ENCODE measurements around the gene CIB1.

CIB1 gene

DNA sequence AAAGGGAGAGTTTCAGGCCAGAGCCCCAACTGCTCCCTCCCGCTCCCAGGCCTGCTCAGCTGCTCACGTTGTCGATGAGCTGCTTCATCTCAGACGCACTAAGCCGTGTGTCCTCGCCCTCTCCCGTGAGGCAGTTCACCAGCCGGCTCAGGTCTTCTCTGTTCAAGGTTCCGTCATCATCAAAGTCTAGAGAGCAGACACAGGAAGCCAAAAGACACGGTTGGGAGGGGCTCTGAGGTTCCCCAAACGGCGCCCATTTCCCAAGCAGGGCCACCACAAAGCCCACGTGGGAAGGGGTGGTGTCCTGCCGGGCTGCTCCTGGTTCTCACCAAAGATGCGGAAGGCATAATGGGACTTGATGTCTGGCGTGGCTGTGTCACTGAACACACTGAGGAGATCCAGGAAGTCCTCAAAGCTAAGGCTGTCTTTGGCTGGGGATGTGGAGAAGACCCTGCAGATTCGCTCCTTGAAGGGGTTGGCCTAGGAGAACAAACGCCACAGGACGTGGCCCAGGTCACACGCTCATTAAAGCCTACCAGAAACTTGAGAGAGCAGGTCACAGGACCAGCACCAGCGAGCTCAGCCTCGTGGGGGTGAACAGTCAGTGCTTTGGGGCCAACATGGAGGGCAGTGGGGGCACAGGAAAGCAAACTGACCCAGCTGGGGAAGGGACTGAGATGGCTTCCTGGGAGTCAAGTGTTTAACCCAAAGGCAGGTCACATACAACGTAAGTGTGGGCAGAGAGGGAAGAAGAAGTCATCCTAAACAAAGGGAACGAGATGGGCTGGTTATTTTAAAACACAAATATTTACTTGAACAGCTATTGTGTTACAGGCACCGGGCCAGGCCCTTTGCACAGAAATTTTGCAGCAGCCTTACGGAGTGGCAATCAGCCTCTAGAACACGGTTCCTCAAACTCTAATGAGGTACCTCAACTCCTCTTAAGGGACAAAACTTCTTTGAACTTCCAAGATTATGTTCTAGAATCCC lies 2.4 kb downstream of the CIB1 start:
- peaks cover 38% of the 10 kb centered on the region for H3K36me3 ChIP-seq (ENCODE audit: insufficient read depth, low read length)

DNA sequence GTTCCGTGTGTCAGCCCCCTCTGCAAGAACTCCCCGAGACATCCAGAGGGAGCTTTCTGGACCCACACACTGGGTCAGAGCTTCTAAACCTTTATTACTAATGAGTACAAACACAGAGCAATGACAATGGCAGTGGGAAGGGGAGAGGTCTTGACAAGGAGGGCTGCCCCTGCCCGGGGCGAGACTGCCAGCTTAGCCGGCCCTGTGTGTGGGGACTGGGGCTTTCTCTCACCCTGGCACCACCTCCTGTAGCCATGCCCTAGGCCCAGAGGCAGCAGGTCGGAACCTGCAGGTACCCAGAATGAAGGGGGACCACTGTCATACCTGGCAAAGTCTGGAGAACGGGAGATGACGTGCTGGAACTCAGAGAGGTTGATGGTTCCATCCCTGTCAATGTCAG lies 3.1 kb downstream of the CIB1 start:
- peaks cover 43% of the 10 kb centered on the region for H3K36me3 ChIP-seq (ENCODE audit: insufficient read depth, low read length)

More for the DNA sequence above, 2.4 kb downstream of the CIB1 start:
- no peaks in the 10 kb centered on the region for H3K27me3 ChIP-seq (ENCODE audit: insufficient read depth, low read length)
- no peak overlapping the region for H2AFZ ChIP-seq (ENCODE audit: low read depth, low read length)
- H3K4me1 ChIP-seq (ENCODE audit: insufficient read depth, low read length): peaks cover 8% of the 10 kb centered on the region
- no peak overlapping the region for H3K4me3 ChIP-seq (ENCODE audit: low read length)
- no peaks in the 10 kb centered on the region for H3K9me3 ChIP-seq (ENCODE audit: low read length)

DNA sequence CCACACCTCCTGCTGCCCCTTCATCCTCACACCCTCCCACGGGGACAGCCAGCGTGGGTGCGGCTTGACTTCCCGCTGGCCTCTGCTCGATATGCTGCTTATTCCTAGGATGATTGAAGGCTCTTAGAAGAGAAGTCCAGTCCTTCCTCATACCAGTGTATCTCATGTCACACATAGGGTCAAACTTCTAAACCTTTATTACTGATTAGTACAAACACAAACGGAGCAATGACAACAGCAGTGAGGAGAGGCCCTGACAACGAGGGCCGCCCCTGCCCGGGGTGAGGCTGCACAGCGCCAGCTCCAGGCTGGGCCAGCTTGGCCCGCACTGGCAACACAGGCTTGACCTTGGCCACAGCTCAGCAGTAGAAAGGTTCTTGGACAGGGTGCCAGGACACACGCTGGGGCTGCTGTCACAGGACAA lies 3.7 kb downstream of the CIB1 start:
- Histone ChIP-seq H2AFZ (ENCODE audit: low read depth, low read length) (no peak overlapping the region), H3K9me3 (ENCODE audit: low read length) (no peaks in the 10 kb centered on the region), H3K27me3 (ENCODE audit: insufficient read depth, low read length) (no peaks in the 10 kb centered on the region), H3K4me3 (ENCODE audit: low read length) (no peak overlapping the region), H3K4me1 (ENCODE audit: insufficient read depth, low read length) (peaks cover 8% of the 10 kb centered on the region), H3K36me3 (ENCODE audit: insufficient read depth, low read length) (peaks cover 48% of the 10 kb centered on the region)

More for the DNA sequence above, 3.1 kb downstream of the CIB1 start:
- Histone ChIP-seq H2AFZ (ENCODE audit: low read depth, low read length) (no peak overlapping the region), H3K4me3 (ENCODE audit: low read length) (no peak overlapping the region), H3K9me3 (ENCODE audit: low read length) (no peaks in the 10 kb centered on the region), H3K27me3 (ENCODE audit: insufficient read depth, low read length) (no peaks in the 10 kb centered on the region), H3K4me1 (ENCODE audit: insufficient read depth, low read length) (peaks cover 8% of the 10 kb centered on the region)

DNA sequence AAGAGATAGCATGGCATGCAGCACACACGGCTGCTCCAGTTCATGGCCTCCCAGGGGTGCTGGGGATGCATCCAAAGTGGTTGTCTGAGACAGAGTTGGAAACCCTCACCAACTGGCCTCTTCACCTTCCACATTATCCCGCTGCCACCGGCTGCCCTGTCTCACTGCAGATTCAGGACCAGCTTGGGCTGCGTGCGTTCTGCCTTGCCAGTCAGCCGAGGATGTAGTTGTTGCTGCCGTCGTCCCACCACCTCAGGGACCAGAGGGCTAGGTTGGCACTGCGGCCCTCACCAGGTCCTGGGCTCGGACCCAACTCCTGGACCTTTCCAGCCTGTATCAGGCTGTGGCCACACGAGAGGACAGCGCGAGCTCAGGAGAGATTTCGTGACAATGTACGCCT lies 4.8 kb downstream of the CIB1 start:
- H3K4me1 ChIP-seq (ENCODE audit: insufficient read depth, low read length): peaks cover 4% of the 10 kb centered on the region
- no peaks in the 10 kb centered on the region for H3K9me3 ChIP-seq (ENCODE audit: low read length)
- peaks cover 55% of the 10 kb centered on the region for H3K36me3 ChIP-seq (ENCODE audit: insufficient read depth, low read length)
- no peaks in the 10 kb centered on the region for H3K27me3 ChIP-seq (ENCODE audit: insufficient read depth, low read length)
- no peak overlapping the region for H3K4me3 ChIP-seq (ENCODE audit: low read length)
- no peak overlapping the region for H2AFZ ChIP-seq (ENCODE audit: low read depth, low read length)

DNA sequence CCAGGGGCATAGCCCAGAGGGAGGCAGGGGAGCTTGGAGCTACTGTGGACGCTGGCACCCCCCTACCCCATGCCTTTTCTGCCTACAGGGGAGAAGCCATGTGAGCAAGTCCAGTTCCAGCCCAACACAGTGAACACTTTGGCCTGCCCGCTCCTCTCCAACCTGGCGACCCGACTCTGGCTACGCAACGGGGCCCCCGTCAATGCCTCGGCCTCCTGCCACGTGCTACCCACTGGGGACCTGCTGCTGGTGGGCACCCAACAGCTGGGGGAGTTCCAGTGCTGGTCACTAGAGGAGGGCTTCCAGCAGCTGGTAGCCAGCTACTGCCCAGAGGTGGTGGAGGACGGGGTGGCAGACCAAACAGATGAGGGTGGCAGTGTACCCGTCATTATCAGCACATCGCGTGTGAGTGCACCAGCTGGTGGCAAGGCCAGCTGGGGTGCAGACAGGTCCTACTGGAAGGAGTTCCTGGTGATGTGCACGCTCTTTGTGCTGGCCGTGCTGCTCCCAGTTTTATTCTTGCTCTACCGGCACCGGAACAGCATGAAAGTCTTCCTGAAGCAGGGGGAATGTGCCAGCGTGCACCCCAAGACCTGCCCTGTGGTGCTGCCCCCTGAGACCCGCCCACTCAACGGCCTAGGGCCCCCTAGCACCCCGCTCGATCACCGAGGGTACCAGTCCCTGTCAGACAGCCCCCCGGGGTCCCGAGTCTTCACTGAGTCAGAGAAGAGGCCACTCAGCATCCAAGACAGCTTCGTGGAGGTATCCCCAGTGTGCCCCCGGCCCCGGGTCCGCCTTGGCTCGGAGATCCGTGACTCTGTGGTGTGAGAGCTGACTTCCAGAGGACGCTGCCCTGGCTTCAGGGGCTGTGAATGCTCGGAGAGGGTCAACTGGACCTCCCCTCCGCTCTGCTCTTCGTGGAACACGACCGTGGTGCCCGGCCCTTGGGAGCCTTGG lies 5.6 kb downstream of the CIB1 start:
- Histone ChIP-seq H3K36me3 (ENCODE audit: insufficient read depth, low read length) (peaks cover 63% of the 10 kb centered on the region), H3K4me1 (ENCODE audit: insufficient read depth, low read length) (peaks cover 3% of the 10 kb centered on the region), H3K9me3 (ENCODE audit: low read length) (no peaks in the 10 kb centered on the region), H2AFZ (ENCODE audit: low read depth, low read length) (no peak overlapping the region), H3K4me3 (ENCODE audit: low read length) (no peak overlapping the region), H3K27me3 (ENCODE audit: insufficient read depth, low read length) (no peaks in the 10 kb centered on the region)

DNA sequence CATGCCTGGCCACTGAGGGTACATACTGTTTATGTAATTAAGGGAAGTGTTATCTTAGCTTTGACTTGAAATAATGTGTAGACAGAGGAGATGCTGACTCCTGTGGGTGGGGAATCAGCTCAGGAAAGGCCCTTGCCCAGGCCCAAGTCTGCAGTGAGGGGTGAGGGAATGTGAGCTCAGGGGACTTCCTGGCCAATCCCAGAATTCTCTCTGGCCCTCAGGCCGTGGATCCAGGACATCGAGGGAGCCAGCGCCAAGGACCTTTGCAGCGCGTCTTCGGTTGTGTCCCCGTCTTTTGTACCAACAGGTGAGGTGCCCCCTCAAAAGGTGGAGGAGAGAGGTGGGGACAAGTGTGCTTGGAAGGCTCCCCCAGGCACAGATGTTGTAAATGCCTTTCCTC lies 6.4 kb downstream of the CIB1 start:
- Histone ChIP-seq H3K4me1 (ENCODE audit: insufficient read depth, low read length) (no peaks in the 10 kb centered on the region), H2AFZ (ENCODE audit: low read depth, low read length) (no peak overlapping the region), H3K36me3 (ENCODE audit: insufficient read depth, low read length) (peaks cover 63% of the 10 kb centered on the region), H3K27me3 (ENCODE audit: insufficient read depth, low read length) (no peaks in the 10 kb centered on the region), H3K9me3 (ENCODE audit: low read length) (no peaks in the 10 kb centered on the region), H3K4me3 (ENCODE audit: low read length) (no peak overlapping the region)

DNA sequence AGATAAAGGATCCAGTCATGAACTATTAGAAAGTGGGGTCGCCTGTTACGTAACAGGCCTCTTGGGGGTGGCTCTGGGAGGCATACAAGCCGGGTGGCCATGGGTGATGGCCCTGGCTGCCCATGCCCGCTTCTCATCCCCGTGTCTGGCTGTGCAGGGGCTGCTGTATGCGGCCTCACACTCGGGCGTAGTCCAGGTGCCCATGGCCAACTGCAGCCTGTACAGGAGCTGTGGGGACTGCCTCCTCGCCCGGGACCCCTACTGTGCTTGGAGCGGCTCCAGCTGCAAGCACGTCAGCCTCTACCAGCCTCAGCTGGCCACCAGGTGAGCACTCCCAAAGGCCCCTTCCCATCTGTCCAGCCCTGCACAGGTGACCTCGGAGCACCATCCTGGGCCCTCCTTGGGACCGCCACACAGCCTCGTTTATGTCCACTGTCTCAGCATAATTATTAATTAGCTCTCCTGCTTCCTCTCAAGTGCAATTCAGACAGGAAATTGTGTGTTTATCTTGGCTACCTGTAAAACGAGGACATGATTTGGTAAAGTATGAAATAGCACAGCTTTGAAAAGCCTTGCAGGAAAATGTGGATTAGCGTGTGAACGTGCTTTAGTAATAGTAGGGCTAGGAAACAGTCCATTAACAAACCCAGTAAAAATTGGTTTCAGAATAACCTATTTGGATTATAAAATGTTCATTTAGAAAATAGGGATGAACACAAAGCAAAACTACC lies 8.1 kb downstream of the CIB1 start:
- Histone ChIP-seq H3K4me3 (ENCODE audit: low read length) (no peak overlapping the region), H2AFZ (ENCODE audit: low read depth, low read length) (no peak overlapping the region), H3K4me1 (ENCODE audit: insufficient read depth, low read length) (no peaks in the 10 kb centered on the region), H3K36me3 (ENCODE audit: insufficient read depth, low read length) (peaks cover 58% of the 10 kb centered on the region), H3K27me3 (ENCODE audit: insufficient read depth, low read length) (no peaks in the 10 kb centered on the region), H3K9me3 (ENCODE audit: low read length) (no peaks in the 10 kb centered on the region)

DNA sequence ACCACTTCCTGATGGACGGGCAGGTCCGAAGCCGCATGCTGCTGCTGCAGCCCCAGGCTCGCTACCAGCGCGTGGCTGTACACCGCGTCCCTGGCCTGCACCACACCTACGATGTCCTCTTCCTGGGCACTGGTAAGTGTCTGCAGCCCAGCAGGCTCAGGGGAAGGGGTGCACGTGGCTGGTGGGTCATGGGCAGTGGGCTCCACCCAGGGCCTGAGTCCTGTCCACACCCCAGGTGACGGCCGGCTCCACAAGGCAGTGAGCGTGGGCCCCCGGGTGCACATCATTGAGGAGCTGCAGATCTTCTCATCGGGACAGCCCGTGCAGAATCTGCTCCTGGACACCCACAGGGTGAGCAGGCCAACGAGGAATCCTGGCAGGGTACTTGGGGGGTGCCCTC lies 8.7 kb downstream of the CIB1 start:
- H3K27me3 ChIP-seq (ENCODE audit: insufficient read depth, low read length): no peaks in the 10 kb centered on the region
- H3K4me1 ChIP-seq (ENCODE audit: insufficient read depth, low read length): no peaks in the 10 kb centered on the region
- no peak overlapping the region for H3K4me3 ChIP-seq (ENCODE audit: low read length)
- peaks cover 54% of the 10 kb centered on the region for H3K36me3 ChIP-seq (ENCODE audit: insufficient read depth, low read length)
- no peak overlapping the region for H2AFZ ChIP-seq (ENCODE audit: low read depth, low read length)
- no peaks in the 10 kb centered on the region for H3K9me3 ChIP-seq (ENCODE audit: low read length)

DNA sequence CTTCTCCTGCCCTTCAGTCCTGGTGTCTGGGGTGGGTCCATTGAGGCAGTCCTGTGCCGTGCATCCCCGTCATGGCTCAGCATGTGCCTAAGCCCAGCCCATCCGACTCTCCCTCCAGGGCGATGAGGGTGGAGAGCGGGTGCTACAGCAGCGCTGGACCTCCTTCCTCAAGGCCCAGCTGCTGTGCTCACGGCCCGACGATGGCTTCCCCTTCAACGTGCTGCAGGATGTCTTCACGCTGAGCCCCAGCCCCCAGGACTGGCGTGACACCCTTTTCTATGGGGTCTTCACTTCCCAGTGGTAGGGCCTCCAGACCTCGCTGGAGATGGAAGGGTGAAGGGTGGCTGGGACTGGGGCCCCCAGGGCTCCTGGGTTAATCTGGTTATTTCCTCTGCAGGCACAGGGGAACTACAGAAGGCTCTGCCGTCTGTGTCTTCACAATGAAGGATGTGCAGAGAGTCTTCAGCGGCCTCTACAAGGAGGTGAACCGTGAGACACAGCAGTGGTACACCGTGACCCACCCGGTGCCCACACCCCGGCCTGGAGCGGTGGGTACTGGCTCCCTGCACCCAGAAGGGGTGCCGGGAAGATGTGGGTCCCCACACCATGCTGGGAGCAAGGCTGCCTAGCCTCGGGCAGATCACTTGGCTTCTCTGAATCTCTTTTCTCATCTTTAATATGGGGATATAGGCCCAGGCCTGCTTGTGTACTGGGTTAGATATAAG lies 10.1 kb downstream of the CIB1 start:
- Histone ChIP-seq H3K9me3 (ENCODE audit: low read length) (no peaks in the 10 kb centered on the region), H3K4me3 (ENCODE audit: low read length) (no peak overlapping the region), H2AFZ (ENCODE audit: low read depth, low read length) (no peak overlapping the region), H3K4me1 (ENCODE audit: insufficient read depth, low read length) (no peaks in the 10 kb centered on the region), H3K36me3 (ENCODE audit: insufficient read depth, low read length) (peaks cover 40% of the 10 kb centered on the region), H3K27me3 (ENCODE audit: insufficient read depth, low read length) (no peaks in the 10 kb centered on the region)

DNA sequence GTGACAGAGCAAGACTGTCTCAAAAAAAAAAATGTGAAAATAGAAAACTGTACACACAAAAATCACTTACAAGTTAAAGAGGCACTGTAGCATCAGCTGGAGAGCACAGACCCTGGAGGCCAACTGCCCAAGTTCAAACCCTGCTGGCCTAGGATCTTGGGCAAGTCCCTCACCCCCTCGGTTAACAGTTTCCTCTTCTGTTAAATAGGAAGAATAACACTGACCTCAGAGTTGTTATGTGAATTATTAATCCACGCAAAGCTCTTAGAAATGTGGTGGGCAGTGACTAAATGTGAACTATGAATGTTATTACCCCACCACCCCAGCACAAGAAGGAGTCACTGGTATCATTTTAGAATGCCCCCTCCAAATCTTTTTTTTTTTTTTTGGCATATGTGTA lies 11.2 kb downstream of the CIB1 start:
- H3K36me3 ChIP-seq (ENCODE audit: insufficient read depth, low read length): peaks cover 34% of the 10 kb centered on the region
- no peak overlapping the region for H3K4me3 ChIP-seq (ENCODE audit: low read length)
- H2AFZ ChIP-seq (ENCODE audit: low read depth, low read length): no peak overlapping the region
- no peaks in the 10 kb centered on the region for H3K9me3 ChIP-seq (ENCODE audit: low read length)
- H3K27me3 ChIP-seq (ENCODE audit: insufficient read depth, low read length): no peaks in the 10 kb centered on the region
- no peaks in the 10 kb centered on the region for H3K4me1 ChIP-seq (ENCODE audit: insufficient read depth, low read length)

DNA sequence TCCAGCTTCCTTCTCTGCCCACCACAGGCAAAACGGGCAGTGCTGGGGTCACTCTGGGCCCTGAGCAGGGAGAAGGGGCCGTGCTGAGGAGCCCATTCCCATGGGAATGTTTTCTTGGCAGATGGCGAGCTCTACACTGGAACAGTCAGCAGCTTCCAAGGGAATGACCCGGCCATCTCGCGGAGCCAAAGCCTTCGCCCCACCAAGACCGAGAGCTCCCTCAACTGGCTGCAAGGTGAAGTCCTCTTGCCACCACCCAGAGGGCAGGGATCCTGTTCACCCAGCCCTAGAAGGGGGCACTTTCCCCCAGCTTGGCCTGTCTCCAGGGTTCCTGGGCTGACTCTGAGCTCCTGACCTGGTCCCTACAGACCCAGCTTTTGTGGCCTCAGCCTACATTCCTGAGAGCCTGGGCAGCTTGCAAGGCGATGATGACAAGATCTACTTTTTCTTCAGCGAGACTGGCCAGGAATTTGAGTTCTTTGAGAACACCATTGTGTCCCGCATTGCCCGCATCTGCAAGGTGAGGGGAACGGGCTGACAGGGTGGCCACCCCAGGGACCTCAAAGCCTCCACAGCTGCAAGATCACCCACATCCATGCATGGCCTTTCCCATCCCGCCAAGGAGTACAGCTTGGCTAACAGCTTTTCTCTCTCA lies 12.4 kb downstream of the CIB1 start:
- Histone ChIP-seq H3K4me3 (ENCODE audit: low read length) (no peak overlapping the region), H3K27me3 (ENCODE audit: insufficient read depth, low read length) (no peaks in the 10 kb centered on the region), H3K4me1 (ENCODE audit: insufficient read depth, low read length) (no peaks in the 10 kb centered on the region), H3K36me3 (ENCODE audit: insufficient read depth, low read length) (peaks cover 30% of the 10 kb centered on the region), H3K9me3 (ENCODE audit: low read length) (no peaks in the 10 kb centered on the region), H2AFZ (ENCODE audit: low read depth, low read length) (no peak overlapping the region)

All from neuron (in vitro differentiated cells).